ENCODE measurements around the gene MAP2K3.
"Not testable (repeated sequence)": the region's sequence is repeated elsewhere in the genome, so short reads cannot be mapped to it uniquely, and the experiment has no call there.

DNA sequence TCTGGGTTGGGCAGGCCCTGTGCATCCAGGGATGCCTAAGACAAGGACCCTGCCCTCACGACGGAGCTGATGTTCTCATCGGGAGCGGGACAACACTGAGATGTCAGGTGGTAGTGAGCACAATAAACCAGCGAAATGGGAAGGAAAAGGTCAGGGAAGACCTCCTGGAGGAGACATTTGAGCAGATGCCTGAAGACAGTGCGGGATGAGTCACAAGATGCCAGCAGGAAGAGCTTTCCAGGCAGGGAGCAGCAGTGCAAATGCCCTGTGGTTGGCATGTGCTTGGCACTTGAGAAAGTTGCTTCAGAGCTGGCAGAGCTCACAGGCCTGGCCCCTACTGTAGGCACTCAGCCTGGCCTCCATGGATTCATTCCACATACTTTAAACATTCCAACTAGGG lies 63.1 kb downstream of the MAP2K3 start:
- TF ChIP-seq, protein P1, sequence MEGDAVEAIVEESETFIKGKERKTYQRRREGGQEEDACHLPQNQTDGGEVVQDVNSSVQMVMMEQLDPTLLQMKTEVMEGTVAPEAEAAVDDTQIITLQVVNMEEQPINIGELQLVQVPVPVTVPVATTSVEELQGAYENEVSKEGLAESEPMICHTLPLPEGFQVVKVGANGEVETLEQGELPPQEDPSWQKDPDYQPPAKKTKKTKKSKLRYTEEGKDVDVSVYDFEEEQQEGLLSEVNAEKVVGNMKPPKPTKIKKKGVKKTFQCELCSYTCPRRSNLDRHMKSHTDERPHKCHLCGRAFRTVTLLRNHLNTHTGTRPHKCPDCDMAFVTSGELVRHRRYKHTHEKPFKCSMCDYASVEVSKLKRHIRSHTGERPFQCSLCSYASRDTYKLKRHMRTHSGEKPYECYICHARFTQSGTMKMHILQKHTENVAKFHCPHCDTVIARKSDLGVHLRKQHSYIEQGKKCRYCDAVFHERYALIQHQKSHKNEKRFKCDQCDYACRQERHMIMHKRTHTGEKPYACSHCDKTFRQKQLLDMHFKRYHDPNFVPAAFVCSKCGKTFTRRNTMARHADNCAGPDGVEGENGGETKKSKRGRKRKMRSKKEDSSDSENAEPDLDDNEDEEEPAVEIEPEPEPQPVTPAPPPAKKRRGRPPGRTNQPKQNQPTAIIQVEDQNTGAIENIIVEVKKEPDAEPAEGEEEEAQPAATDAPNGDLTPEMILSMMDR (IDR thresholded peaks at IDR 0.05) = not testable (repeated sequence)
- TF ChIP-seq EZH2phosphoT487 (IDR thresholded peaks at IDR 0.05) = not testable (repeated sequence)
